Thoracic aorta (tissue), 2 donors: ENCODE data around the gene MAGEB1. TPM values are rescaled to one million over a fixed set of nuclear protein-coding genes. Genes with fewer than 3 reads are reported as not detected.

Experiments
- ATAC-seq: fragments of 150-250 bp; one replicate; pipeline ENCODE4 v1.8.0; 2017; ENCODE audit warnings: low read depth; ENCODE audit not compliant: insufficient number of reproducible peaks, low FRiP score
- DNase-seq: peaks from one replicate; pipeline ENCODE4 v3.0.0-alpha.2; 2020; ENCODE audit warnings: low spot score
- H3K27ac ChIP-seq, 2 donors: fragments of 200-600 bp; sonication (generic); 1 replicate in 1 of 2; 2 replicates in 1 of 2; pipeline ENCODE4 v1.5.1; 2016; ENCODE audit warnings: mild to moderate bottlenecking in 2 of 2, moderate library complexity in 2 of 2
- H3K27me3 ChIP-seq: fragments of 200-600 bp; sonication (generic); replicated peaks from 2 replicates; pipeline ENCODE4 v1.6.0; 2016; ENCODE audit warnings: mild to moderate bottlenecking; ENCODE audit not compliant: insufficient read depth
- H3K36me3 ChIP-seq: fragments of 200-600 bp; sonication (generic); one replicate; pipeline ENCODE4 v1.5.1; 2016
- H3K4me1 ChIP-seq, 2 donors: fragments of 200-600 bp; sonication (generic); 1 replicate in 1 of 2; 2 replicates in 1 of 2; pipeline versions ENCODE4 v1.5.1 to v1.6.0; 2016; ENCODE audit warnings: low read depth in 2 of 2, mild to moderate bottlenecking in 1 of 2; ENCODE audit not compliant: control insufficient read depth in 1 of 2
- H3K4me3 ChIP-seq: fragments of 200-600 bp; sonication (generic); 2 replicates; pipeline ENCODE4 v1.5.1; 2016; ENCODE audit warnings: mild to moderate bottlenecking
- H3K9me3 ChIP-seq: fragments of 200-600 bp; sonication (generic); 2 replicates; pipeline ENCODE4 v1.5.1; 2016
- CTCF ChIP-seq: fragments of 200-600 bp; sonication (generic); IDR thresholded peaks from one replicate; pipeline ENCODE4 v1.5.1; 2019; ENCODE audit warnings: antibody characterized with exemption
- total RNA-seq, 2 donors: library from RNA; depleted of rRNA; stranded (reverse); fragments of >200 nt; gene quantifications; one replicate each; pipeline versions ENCODE4 v1.1.0 to v1.2.3, GENCODE V29; 2016

Gene MAGEB1
- total RNA-seq, 2 donors from 2014 or later, result not detected

DNA sequence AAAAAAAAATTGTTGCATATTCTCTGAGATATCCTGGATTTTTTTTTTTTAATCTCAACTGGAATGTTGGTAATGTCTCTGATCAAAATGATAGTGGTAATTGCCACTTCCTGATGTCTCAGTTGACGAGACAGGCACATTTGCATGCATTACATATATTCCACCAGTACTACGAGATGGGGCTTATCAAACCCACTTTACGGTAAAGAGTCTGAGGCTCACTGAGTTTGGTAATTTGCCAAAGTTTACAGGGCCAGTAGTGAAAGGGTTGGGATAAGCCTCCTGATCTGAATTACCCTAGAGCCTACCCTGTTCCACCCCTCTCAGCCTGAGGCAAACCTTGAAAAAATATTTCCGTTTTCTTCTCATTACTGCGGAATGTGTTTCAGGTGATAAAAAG, 26.3 kb upstream of the MAGEB1 start:
- Histone ChIP-seq H3K9me3 (no peaks in the 10 kb centered on the region), H3K27ac (no peak overlapping the region), H3K27me3 (no peaks in the 10 kb centered on the region), H3K4me3 (no peak overlapping the region), H3K4me1 (no peaks in the 10 kb centered on the region), H3K36me3 (no peaks in the 10 kb centered on the region)
- DNase-seq (no peak), ATAC-seq (no peak)
- TF ChIP-seq CTCF, result no peak

GRCh38 chrX:30224536-30224935, 22.4 kb upstream of the MAGEB1 start:
- ATAC-seq (no peak), DNase-seq (no peak)
- Histone ChIP-seq H3K4me1 (no peaks in the 10 kb centered on the region), H3K36me3 (no peaks in the 10 kb centered on the region), H3K27ac (no peak overlapping the region), H3K27me3 (no peaks in the 10 kb centered on the region), H3K4me3 (no peak overlapping the region), H3K9me3 (no peaks in the 10 kb centered on the region)
- TF ChIP-seq CTCF, result no peak

DNA sequence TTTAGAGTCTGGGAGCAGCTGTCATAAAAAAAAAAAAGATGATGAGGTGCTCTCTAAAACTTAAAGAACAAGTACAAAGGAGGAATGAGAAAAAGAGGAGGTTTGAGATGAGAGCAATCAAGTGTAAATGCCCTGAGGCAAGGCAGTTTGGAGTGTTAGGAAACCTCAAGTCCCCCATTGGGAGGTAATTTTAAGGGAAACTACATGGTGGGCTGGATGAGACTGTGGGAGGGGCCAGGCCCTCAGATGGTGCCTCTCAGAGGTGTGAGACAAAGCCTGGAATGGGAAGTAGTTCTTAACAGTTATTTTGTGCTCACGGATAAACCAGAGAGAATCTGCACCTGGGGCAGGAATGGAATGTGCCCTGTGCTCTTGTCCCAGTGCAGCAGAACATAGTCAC, 18.4 kb upstream of the MAGEB1 start:
- Histone ChIP-seq H3K27me3 (no peaks in the 10 kb centered on the region), H3K27ac (no peak overlapping the region), H3K4me1 (no peaks in the 10 kb centered on the region), H3K4me3 (no peak overlapping the region), H3K36me3 (no peaks in the 10 kb centered on the region), H3K9me3 (no peaks in the 10 kb centered on the region)
- DNase-seq, result no peak
- TF ChIP-seq CTCF, result no peak
- no peak for ATAC-seq

DNA sequence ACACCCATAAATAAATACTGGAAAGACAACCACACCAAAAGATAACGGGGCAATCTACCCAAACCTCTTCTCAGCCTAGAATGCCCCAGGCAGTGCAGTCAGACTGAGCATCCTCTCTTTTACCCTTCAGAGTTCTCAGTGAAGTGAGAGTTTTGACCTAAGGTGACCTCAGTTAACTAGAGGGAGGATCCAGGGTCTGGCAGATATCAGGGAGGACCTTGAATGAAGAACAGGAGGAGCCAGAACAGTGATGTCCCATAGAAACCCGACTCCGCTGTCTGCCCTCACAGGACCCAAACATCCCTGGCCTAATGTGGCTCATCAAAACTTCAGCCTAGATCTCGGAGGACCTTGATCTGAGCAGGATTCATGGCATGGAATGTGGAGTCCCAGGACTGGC, 16.6 kb upstream of the MAGEB1 start, which contains the start of gene MAGEB3:
Gene MAGEB3 (plus strand): TSS at position 263 of the 400 bp plus-strand sequence. CDS start 5,268 bp downstream, outside the sequence.
- no peaks in the 10 kb centered on the region for H3K36me3 ChIP-seq
- no peaks in the 10 kb centered on the region for H3K9me3 ChIP-seq
- TF ChIP-seq CTCF, result no peak
- no peak for ATAC-seq
- no peaks in the 10 kb centered on the region for H3K27me3 ChIP-seq
- H3K4me1 ChIP-seq, result no peaks in the 10 kb centered on the region
- H3K4me3 ChIP-seq, result no peak within 1 kb of the TSS
- DNase-seq, result no peak
- H3K27ac ChIP-seq, result no peak within 1 kb of the TSS

GRCh38 chrX:30241724-30242415, 5.1 kb upstream of the MAGEB1 start, which contains the start of gene MAGEB4:
TSS of gene MAGEB4 (plus strand) at chrX:30242000. CDS start at chrX:30242136, 136 bp downstream.
- Histone ChIP-seq H3K4me1 (no peaks in the 10 kb centered on the region), H3K9me3 (no peaks in the 10 kb centered on the region), H3K4me3 (no peak within 1 kb of the TSS), H3K27me3 (no peaks in the 10 kb centered on the region), H3K36me3 (no peaks in the 10 kb centered on the region), H3K27ac (no peak within 1 kb of the TSS)
- ATAC-seq (no peak), DNase-seq (no peak)
- TF ChIP-seq CTCF, result no peak
